Brain microvascular endothelial cell (primary cell): ENCODE results near the gene STK32C.
A peak's percentile ranks its signal among the peaks of the same experiment; 100 is the strongest.

Source experiments
- DNase-seq: peaks from one replicate; pipeline ENCODE4 v3.0.0-alpha.2; 2020
- H3K27ac ChIP-seq: fragments of 250-450 bp; sonication (Bioruptor Pico); 2 replicates; pipeline ENCODE4 v1.5.1; 2020; ENCODE audit warnings: mild to moderate bottlenecking, moderate library complexity
- H3K27me3 ChIP-seq: fragments of 250-450 bp; sonication (Bioruptor Pico); replicated peaks from 2 replicates; pipeline ENCODE4 v1.5.1; 2020; ENCODE audit warnings: mild to moderate bottlenecking
- H3K36me3 ChIP-seq: fragments of 250-450 bp; sonication (Bioruptor Pico); replicated peaks from 2 replicates; pipeline ENCODE4 v1.5.1; 2020; ENCODE audit warnings: mild to moderate bottlenecking
- H3K4me3 ChIP-seq: 2 replicates; pipeline ENCODE4 v1.5.1; 2011; ENCODE audit warnings: low read depth, mild to moderate bottlenecking, control low read depth, low read length, moderate library complexity
- CTCF ChIP-seq: IDR thresholded peaks from 2 replicates; pipeline ENCODE4 v1.5.1; 2011; ENCODE audit warnings: low read depth, mild to moderate bottlenecking, moderate library complexity, low read length, control low read depth, inconsistent platforms; ENCODE audit errors: missing control alignments
- in situ Hi-C: cut with HindIII; loops from 2 replicates; pipeline ENCODE4 v1.10.0; 2017; ENCODE audit warnings: low sequenced_read_pairs, low pct_ligation_motif_present

STK32C gene

GRCh38 chr10:132328106-132328505 is 20.4 kb upstream of the STK32C start:
- in situ Hi-C loops = no loop called here
- DNase-seq = no peak
- Histone ChIP-seq H3K4me3 (no peak overlapping the region), H3K27me3 (no peaks in the 10 kb centered on the region), H3K36me3 (no peaks in the 10 kb centered on the region), H3K27ac (no peak overlapping the region)
- no peak for TF ChIP-seq CTCF

DNA sequence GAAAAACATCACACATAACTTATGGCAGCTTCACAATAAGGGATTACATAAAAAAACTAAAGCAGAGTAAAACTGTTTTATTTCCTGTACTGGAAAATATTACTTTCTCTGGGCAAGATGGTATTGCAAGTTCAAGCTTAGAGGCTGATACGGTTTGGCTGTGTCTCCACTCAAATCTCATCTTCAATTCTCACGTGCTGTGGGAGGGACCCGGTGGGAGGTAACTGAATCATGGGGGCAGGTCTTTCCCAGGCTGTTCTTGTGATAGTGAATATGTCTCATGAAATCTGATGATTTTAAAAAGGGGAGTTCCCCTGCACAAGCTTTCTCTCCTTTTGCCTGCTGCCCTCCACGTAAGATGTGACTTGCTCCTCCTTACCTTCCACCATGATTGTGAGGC is 19.2 kb upstream of the STK32C start:
- in situ Hi-C loops = no loop called here

DNA sequence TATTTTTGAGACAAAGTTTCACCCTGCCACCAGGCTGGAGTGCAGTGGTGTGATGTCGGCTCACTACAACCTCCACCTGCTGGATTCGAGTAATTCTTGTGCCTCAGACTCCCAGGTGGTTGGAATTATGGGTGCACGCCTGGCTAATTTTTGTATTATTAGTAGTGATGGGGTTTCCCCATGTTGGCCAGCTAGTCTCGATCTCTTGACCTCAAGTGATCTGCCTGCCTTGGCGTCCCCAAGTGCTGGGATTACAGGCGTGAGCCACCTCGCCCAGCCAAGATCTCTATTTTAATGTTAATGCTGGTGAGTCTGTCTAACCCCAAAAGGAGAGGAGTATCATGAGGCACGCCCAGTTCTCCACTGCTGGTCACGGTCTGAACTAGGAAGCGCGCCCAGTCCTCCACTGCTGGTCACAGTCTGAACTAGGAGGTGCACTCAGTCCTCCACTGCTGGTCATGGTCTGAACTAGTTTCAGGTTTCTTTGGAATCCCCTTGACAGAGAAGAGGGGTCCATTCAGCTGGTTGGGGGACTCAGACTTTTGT is 18.7 kb upstream of the STK32C start:
- DNase-seq = no peak
- no peaks in the 10 kb centered on the region for H3K27me3 ChIP-seq
- H3K36me3 ChIP-seq = no peaks in the 10 kb centered on the region
- no peak overlapping the region for H3K27ac ChIP-seq
- in situ Hi-C loops = no loop called here
- H3K4me3 ChIP-seq = no peak overlapping the region
- TF ChIP-seq CTCF = no peak

More for the DNA sequence above, 19.2 kb upstream of the STK32C start:
- no peak overlapping the region for H3K4me3 ChIP-seq
- H3K27ac ChIP-seq = no peak overlapping the region
- DNase-seq = no peak
- H3K27me3 ChIP-seq = no peaks in the 10 kb centered on the region
- no peaks in the 10 kb centered on the region for H3K36me3 ChIP-seq
- no peak for TF ChIP-seq CTCF

- no peak for DNase-seq
- H3K36me3 ChIP-seq = no peaks in the 10 kb centered on the region
- in situ Hi-C loops = no loop called here
- H3K4me3 ChIP-seq = no peak overlapping the region
- no peak overlapping the region for H3K27ac ChIP-seq
- H3K27me3 ChIP-seq = no peaks in the 10 kb centered on the region
- TF ChIP-seq CTCF = no peak
Measured at GRCh38 chr10:132324186-132324585, 16.4 kb upstream of the STK32C start.

- Histone ChIP-seq H3K27ac (no peak overlapping the region), H3K27me3 (no peaks in the 10 kb centered on the region)
- in situ Hi-C loops = no loop called here
Measured at GRCh38 chr10:132322586-132323048, 14.9 kb upstream of the STK32C start.

More at GRCh38 chr10:132322586-132323048, 14.9 kb upstream of the STK32C start:
- Histone ChIP-seq H3K4me3 (no peak overlapping the region), H3K36me3 (no peaks in the 10 kb centered on the region)
- no peak for DNase-seq
- peak; percentile 55 for TF ChIP-seq CTCF
